Panc1 (cell line): Measurements from ENCODE around the gene TSNAX. TPM values are rescaled to one million over a fixed set of nuclear protein-coding genes. Genes with fewer than 3 reads are reported as not detected.

Experiments
- ATAC-seq: fragments of 200-7000 bp; cut with Tn5 transposase; 2 replicates; pipeline ENCODE4 v1.9.1; 2020; ENCODE audit warnings: mild to moderate bottlenecking, moderate library complexity
- BruUV-seq: library from RNA; stranded (reverse); fragments of 400-500 nt; replicated peaks from 2 replicates; lab custom pipeline; 2021; lab: Mats Ljungman, UMichigan
- CTCF ChIA-PET: fragments of 300-600 bp; sonication (Branson Sonifier 250); formaldehyde crosslinking; loops from one replicate; lab custom pipeline; 2022; ENCODE audit warnings: antibody characterized with exemption; lab: Charles Lee
- POLR2A ChIA-PET: fragments of 300-600 bp; sonication (Branson Sonifier 250); formaldehyde crosslinking; loops from one replicate; lab custom pipeline; 2022; ENCODE audit warnings: antibody characterized with exemption; lab: Charles Lee
- DNase-seq: peaks from one replicate; pipeline ENCODE4 v3.0.0-alpha.2; 2010; ENCODE audit warnings: low read depth, low spot score
- H3K27ac ChIP-seq: 2 replicates; pipeline ENCODE4 v1.5.1; 2011; ENCODE audit warnings: mild to moderate bottlenecking, low read length, inconsistent platforms
- H3K27me3 ChIP-seq: fragments of 200-500 bp; sonication (Bioruptor generic); 2 replicates; pipeline ENCODE4 v1.6.0; 2014; ENCODE audit warnings: low read length, inconsistent platforms; ENCODE audit not compliant: control insufficient read depth, insufficient read depth
- H3K36me3 ChIP-seq: fragments of 200-500 bp; sonication (Bioruptor generic); 2 replicates; pipeline ENCODE4 v1.5.1; 2014; ENCODE audit warnings: inconsistent platforms, mild to moderate bottlenecking, low read length, moderate library complexity; ENCODE audit not compliant: control insufficient read depth, insufficient read depth
- H3K4me1 ChIP-seq: 2 replicates; pipeline ENCODE4 v1.5.1; 2011; ENCODE audit warnings: inconsistent platforms, mild to moderate bottlenecking, low read length, moderate library complexity; ENCODE audit not compliant: control insufficient read depth, insufficient read depth
- H3K4me3 ChIP-seq, 2 experiments: 2 replicates each; pipeline ENCODE4 v1.5.1; 2011 to 2012; ENCODE audit warnings: low read depth in 2 of 2, low read length in 2 of 2, mild to moderate bottlenecking in 2 of 2, inconsistent platforms in 1 of 2, moderate library complexity in 1 of 2
- H3K9me3 ChIP-seq: fragments of 200-500 bp; sonication (Bioruptor generic); 2 replicates; pipeline ENCODE4 v1.5.1; 2014; ENCODE audit warnings: low read depth, mild to moderate bottlenecking, inconsistent platforms, low read length, moderate library complexity; ENCODE audit not compliant: control insufficient read depth, insufficient read depth
- POLR2AphosphoS5 ChIP-seq: IDR thresholded peaks from 2 replicates; pipeline ENCODE4 v1.6.1; 2012; ENCODE audit warnings: mild to moderate bottlenecking, low read depth, low read length, moderate library complexity
- SIN3A ChIP-seq: IDR thresholded peaks from 2 replicates; pipeline ENCODE4 v1.6.1; 2012; ENCODE audit warnings: low read depth, mild to moderate bottlenecking, low read length, moderate library complexity, borderline replicate concordance; ENCODE audit not compliant: insufficient read depth
- TCF7L2 ChIP-seq: IDR thresholded peaks from 2 replicates; pipeline ENCODE4 v1.6.1; 2011; ENCODE audit warnings: mild to moderate bottlenecking, low read depth, low read length, inconsistent platforms
- in situ Hi-C: cut with HindIII; loops from 2 replicates; pipeline ENCODE4 v1.10.0; 2016; ENCODE audit warnings: low sequenced_read_pairs, low pct_unique_long_range_greater_than_20kb
- intact Hi-C: fragments of 100-400 bp; cut with micrococcal nuclease; formaldehyde crosslinking; loops from one replicate; pipeline ENCODE4 v1.10.0; 2022; ENCODE audit not compliant: unreplicated experiment
- total RNA-seq: library from RNA; stranded (reverse); gene quantifications from one replicate; pipeline ENCODE4 v1.2.1, GENCODE V29; 2021; ENCODE audit not compliant: unreplicated experiment
- TF ChIP-seq, protein P1 (sequence below): fragments of 450-650 bp; IDR thresholded peaks from 2 replicates; pipeline ENCODE4 v1.5.1; 2017; ENCODE audit warnings: mild to moderate bottlenecking
- TF ChIP-seq, protein P2 (sequence below), 2 experiments: IDR thresholded peaks; 2 replicates each; pipeline ENCODE4 v1.6.1; 2011 to 2012; ENCODE audit warnings: low read depth in 2 of 2, control low read depth in 1 of 2, low read length in 1 of 2, mild to moderate bottlenecking in 1 of 2, moderate library complexity in 1 of 2; ENCODE audit not compliant: insufficient read depth in 1 of 2

TSNAX gene
- total RNA-seq, 1 experiment from 2014 or later = 40.0 TPM

DNA sequence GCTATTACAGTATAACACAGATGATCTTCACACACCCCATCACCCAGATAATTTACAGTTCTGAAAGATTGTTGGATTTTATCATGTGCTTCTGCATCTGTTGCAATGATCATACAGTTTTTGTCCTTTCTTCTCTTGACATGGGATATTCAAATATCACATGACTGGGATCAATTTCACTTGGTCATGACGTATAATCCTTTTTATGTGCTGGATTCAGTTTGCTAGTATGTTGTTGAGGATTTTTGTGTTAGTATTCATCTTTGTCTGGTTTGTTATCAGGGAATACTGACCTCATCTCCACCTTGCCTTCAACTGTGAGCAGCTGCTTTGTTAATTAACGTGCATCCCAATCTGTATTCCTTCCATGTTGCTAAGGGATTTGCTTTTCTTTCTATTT is 53.4 kb downstream of the TSNAX start:
- intact Hi-C loops (no loop called here), in situ Hi-C loops (no loop called here)
- H3K36me3 ChIP-seq = no peaks in the 10 kb centered on the region
- H3K27ac ChIP-seq = no peak overlapping the region
- CTCF ChIA-PET = no interaction called here
- BruUV-seq = no TSS peak
- no peaks in the 10 kb centered on the region for H3K4me1 ChIP-seq
- TF ChIP-seq POLR2AphosphoS5 (no peak), SIN3A (no peak), TCF7L2 (no peak)
- TF ChIP-seq, protein P1, sequence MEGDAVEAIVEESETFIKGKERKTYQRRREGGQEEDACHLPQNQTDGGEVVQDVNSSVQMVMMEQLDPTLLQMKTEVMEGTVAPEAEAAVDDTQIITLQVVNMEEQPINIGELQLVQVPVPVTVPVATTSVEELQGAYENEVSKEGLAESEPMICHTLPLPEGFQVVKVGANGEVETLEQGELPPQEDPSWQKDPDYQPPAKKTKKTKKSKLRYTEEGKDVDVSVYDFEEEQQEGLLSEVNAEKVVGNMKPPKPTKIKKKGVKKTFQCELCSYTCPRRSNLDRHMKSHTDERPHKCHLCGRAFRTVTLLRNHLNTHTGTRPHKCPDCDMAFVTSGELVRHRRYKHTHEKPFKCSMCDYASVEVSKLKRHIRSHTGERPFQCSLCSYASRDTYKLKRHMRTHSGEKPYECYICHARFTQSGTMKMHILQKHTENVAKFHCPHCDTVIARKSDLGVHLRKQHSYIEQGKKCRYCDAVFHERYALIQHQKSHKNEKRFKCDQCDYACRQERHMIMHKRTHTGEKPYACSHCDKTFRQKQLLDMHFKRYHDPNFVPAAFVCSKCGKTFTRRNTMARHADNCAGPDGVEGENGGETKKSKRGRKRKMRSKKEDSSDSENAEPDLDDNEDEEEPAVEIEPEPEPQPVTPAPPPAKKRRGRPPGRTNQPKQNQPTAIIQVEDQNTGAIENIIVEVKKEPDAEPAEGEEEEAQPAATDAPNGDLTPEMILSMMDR = no peak
- TF ChIP-seq, protein P2, sequence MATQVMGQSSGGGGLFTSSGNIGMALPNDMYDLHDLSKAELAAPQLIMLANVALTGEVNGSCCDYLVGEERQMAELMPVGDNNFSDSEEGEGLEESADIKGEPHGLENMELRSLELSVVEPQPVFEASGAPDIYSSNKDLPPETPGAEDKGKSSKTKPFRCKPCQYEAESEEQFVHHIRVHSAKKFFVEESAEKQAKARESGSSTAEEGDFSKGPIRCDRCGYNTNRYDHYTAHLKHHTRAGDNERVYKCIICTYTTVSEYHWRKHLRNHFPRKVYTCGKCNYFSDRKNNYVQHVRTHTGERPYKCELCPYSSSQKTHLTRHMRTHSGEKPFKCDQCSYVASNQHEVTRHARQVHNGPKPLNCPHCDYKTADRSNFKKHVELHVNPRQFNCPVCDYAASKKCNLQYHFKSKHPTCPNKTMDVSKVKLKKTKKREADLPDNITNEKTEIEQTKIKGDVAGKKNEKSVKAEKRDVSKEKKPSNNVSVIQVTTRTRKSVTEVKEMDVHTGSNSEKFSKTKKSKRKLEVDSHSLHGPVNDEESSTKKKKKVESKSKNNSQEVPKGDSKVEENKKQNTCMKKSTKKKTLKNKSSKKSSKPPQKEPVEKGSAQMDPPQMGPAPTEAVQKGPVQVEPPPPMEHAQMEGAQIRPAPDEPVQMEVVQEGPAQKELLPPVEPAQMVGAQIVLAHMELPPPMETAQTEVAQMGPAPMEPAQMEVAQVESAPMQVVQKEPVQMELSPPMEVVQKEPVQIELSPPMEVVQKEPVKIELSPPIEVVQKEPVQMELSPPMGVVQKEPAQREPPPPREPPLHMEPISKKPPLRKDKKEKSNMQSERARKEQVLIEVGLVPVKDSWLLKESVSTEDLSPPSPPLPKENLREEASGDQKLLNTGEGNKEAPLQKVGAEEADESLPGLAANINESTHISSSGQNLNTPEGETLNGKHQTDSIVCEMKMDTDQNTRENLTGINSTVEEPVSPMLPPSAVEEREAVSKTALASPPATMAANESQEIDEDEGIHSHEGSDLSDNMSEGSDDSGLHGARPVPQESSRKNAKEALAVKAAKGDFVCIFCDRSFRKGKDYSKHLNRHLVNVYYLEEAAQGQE (IDR thresholded peaks at IDR 0.05; ENCODE audit: insufficient read depth in 1 of 2, low read depth in 2 of 2, low read length in 1 of 2) = no peak
- no peak overlapping the region for H3K4me3 ChIP-seq
- POLR2A ChIA-PET = no interaction called here
- H3K27me3 ChIP-seq = no peaks in the 10 kb centered on the region
- DNase-seq = no peak
- no peak for ATAC-seq
- no peaks in the 10 kb centered on the region for H3K9me3 ChIP-seq

DNA sequence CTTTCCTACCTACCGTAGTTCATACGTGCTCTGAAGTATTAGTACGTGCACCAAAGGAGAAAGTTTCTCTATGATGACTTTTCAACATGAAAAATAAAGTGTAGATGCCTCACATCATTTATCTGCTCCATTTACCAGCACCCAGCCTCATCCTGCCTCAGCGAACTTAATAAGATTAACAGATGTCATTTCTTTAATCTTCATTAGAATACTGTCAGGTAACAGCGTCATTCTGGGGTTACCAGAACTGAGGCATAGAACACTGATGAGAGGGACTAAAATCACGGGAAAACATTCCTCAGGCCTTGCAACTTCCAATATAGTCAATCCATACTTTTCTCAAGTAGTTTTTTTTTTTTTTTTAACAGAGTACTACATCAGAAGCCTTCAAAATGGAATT is 54.9 kb downstream of the TSNAX start:
- intact Hi-C loops (no loop called here), in situ Hi-C loops (no loop called here)
- no TSS peak for BruUV-seq
- Histone ChIP-seq H3K9me3 (no peaks in the 10 kb centered on the region), H3K27ac (no peak overlapping the region), H3K27me3 (no peaks in the 10 kb centered on the region), H3K36me3 (no peaks in the 10 kb centered on the region), H3K4me3 (no peak overlapping the region), H3K4me1 (no peaks in the 10 kb centered on the region)
- DNase-seq = no peak
- no peak for ATAC-seq
- POLR2A ChIA-PET = no interaction called here
- TF ChIP-seq POLR2AphosphoS5 (no peak), TCF7L2 (no peak), SIN3A (no peak)
- TF ChIP-seq, protein P2 (IDR thresholded peaks at IDR 0.05; ENCODE audit: insufficient read depth in 1 of 2, low read depth in 2 of 2, low read length in 1 of 2) = no peak
- TF ChIP-seq, protein P1 = no peak
- CTCF ChIA-PET = no interaction called here
